Suprapubic skin (tissue), 4 donors: ENCODE data around the gene LANCL2. TPM values are rescaled to one million over a fixed set of nuclear protein-coding genes. Genes with fewer than 3 reads are reported as not detected.

Experiments used
- DNase-seq, 2 donors: peaks; one replicate each; pipeline ENCODE4 v3.0.0-alpha.2; 2019; ENCODE audit warnings: low spot score in 2 of 2
- H3K27ac ChIP-seq: fragments of 200-600 bp; sonication (generic); one replicate; pipeline ENCODE4 v1.5.1; 2019
- H3K27me3 ChIP-seq: fragments of 200-600 bp; sonication (generic); one replicate; pipeline ENCODE4 v1.5.1; 2019
- H3K36me3 ChIP-seq: fragments of 200-600 bp; sonication (generic); one replicate; pipeline ENCODE4 v1.5.1; 2019
- H3K4me1 ChIP-seq: fragments of 200-600 bp; sonication (generic); one replicate; pipeline ENCODE4 v1.5.1; 2019
- H3K4me3 ChIP-seq: fragments of 200-600 bp; sonication (generic); one replicate; pipeline ENCODE4 v1.5.1; 2019; ENCODE audit warnings: mild to moderate bottlenecking
- H3K9me3 ChIP-seq: fragments of 200-600 bp; sonication (generic); one replicate; pipeline ENCODE4 v1.5.1; 2019
- EP300 ChIP-seq: sonication (generic); formaldehyde crosslinking; IDR thresholded peaks from one replicate; pipeline ENCODE4 v1.6.1; 2017; ENCODE audit warnings: antibody characterized with exemption
- POLR2A ChIP-seq, 2 donors: fragments of 450-650 bp; IDR thresholded peaks; one replicate each; pipeline ENCODE4 v1.6.1; 2017; ENCODE audit warnings: antibody characterized with exemption in 2 of 2, mild to moderate bottlenecking in 2 of 2, moderate library complexity in 2 of 2
- POLR2AphosphoS5 ChIP-seq, 3 donors: sonication (generic); formaldehyde crosslinking; IDR thresholded peaks; one replicate each; pipeline ENCODE4 v1.6.1; 2017; ENCODE audit warnings: antibody characterized with exemption in 3 of 3
- WGBS: methylation state at CpG from one replicate; pipeline ENCODE4 v1.1.5; 2018; 5-methylcytosine and 5-hydroxymethylcytosine counted together
- total RNA-seq, 4 donors: library from RNA; depleted of rRNA; stranded (reverse); fragments of >200 nt; gene quantifications; one replicate each; pipeline ENCODE4 v1.1.0, GENCODE V29; 2016
- TF ChIP-seq, protein P1 (sequence below), 2 donors: fragments of 200-600 bp in 1 of 2; fragments of 450-650 bp in 1 of 2; sonication (generic) in 1 of 2; IDR thresholded peaks; one replicate each; pipeline ENCODE4 v1.5.1; 2016 to 2019; ENCODE audit warnings: antibody characterized with exemption in 2 of 2, mild to moderate bottlenecking in 1 of 2, moderate library complexity in 1 of 2

LANCL2 gene
- total RNA-seq, 4 donors from 2014 or later: 11.4 to 22.9 (median 17.7) TPM

DNA sequence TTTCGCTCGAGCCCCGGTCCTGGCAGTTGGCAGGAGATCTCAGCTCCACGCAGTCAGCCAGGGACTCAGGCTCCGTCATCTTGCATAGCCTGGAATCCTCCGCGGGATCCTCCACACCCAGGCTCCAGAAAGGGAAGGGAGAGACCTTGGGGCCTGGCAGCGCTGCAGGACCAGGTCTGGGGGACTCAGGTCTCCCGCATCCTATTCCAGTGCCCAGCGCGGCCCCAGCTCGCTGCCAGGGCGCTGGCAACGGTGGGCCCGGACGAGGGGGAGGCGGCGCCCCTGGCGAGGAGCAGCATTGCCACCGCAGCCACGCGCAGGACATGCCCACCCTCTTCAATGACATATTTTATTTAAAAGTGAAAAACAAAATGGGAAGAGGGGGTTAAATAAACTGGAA lies 83.4 kb downstream of the LANCL2 start:
- no peak for DNase-seq
- peaks cover 19% of the 10 kb centered on the region for H3K27me3 ChIP-seq
- TF ChIP-seq, protein P1, sequence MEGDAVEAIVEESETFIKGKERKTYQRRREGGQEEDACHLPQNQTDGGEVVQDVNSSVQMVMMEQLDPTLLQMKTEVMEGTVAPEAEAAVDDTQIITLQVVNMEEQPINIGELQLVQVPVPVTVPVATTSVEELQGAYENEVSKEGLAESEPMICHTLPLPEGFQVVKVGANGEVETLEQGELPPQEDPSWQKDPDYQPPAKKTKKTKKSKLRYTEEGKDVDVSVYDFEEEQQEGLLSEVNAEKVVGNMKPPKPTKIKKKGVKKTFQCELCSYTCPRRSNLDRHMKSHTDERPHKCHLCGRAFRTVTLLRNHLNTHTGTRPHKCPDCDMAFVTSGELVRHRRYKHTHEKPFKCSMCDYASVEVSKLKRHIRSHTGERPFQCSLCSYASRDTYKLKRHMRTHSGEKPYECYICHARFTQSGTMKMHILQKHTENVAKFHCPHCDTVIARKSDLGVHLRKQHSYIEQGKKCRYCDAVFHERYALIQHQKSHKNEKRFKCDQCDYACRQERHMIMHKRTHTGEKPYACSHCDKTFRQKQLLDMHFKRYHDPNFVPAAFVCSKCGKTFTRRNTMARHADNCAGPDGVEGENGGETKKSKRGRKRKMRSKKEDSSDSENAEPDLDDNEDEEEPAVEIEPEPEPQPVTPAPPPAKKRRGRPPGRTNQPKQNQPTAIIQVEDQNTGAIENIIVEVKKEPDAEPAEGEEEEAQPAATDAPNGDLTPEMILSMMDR (IDR thresholded peaks at IDR 0.05): no peak
- no peak for TF ChIP-seq POLR2A (IDR thresholded peaks at IDR 0.05)
- no peaks in the 10 kb centered on the region for H3K9me3 ChIP-seq
- H3K27ac ChIP-seq: no peak overlapping the region
- H3K4me1 ChIP-seq: peaks cover 5% of the 10 kb centered on the region
- 68% methylated on average over 22 of the region's 22 CpGs for WGBS
- no peak overlapping the region for H3K4me3 ChIP-seq
- no peaks in the 10 kb centered on the region for H3K36me3 ChIP-seq

- TF ChIP-seq POLR2A (IDR thresholded peaks at IDR 0.05) (no peak), EP300 (no peak), POLR2AphosphoS5 (IDR thresholded peaks at IDR 0.05) (no peak)
- TF ChIP-seq, protein P1 (IDR thresholded peaks at IDR 0.05): no peak
- peaks cover 19% of the 10 kb centered on the region for H3K27me3 ChIP-seq
- no peaks in the 10 kb centered on the region for H3K36me3 ChIP-seq
- H3K27ac ChIP-seq: no peak overlapping the region
- H3K4me1 ChIP-seq: peaks cover 5% of the 10 kb centered on the region
- H3K9me3 ChIP-seq: no peaks in the 10 kb centered on the region
- no peak for DNase-seq
- H3K4me3 ChIP-seq: no peak overlapping the region
- 38% methylated on average over 8 of the region's 56 CpGs for WGBS
Measured at GRCh38 chr7:55449205-55449991, 84.3 kb downstream of the LANCL2 start.

- Histone ChIP-seq H3K27ac (no peak overlapping the region), H3K27me3 (peaks cover 19% of the 10 kb centered on the region), H3K36me3 (no peaks in the 10 kb centered on the region), H3K4me1 (peaks cover 5% of the 10 kb centered on the region), H3K9me3 (peaks cover under 1% of the 10 kb centered on the region), H3K4me3 (no peak overlapping the region)
- 95% methylated on average over 8 of the region's 8 CpGs for WGBS
- TF ChIP-seq POLR2AphosphoS5 (IDR thresholded peaks at IDR 0.05): no peak
- DNase-seq: no peak
Measured at GRCh38 chr7:55449992-55450535, 84.9 kb downstream of the LANCL2 start.

DNA sequence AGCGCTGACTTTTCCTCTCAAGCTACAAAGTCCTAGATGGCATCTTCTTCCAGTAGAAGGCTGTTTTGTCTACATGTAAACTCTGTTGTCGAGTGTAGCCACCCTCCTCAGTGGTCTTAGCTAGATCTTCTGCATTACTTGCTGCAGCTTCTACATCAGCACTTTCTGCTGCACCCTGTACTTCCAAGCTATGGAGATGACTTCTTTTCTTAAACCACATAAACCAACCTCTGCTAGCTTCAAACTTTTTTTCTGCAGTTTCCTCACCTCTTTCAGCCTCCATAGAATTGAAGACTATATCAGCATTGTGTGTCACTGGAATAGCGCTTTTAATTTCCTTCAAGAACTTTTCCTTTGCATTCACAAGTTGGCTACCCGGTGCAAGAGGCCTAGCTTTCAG lies 87.8 kb downstream of the LANCL2 start:
- no peak overlapping the region for H3K27ac ChIP-seq
- no peak overlapping the region for H3K4me3 ChIP-seq
- TF ChIP-seq POLR2AphosphoS5 (IDR thresholded peaks at IDR 0.05) (no peak), EP300 (no peak), POLR2A (IDR thresholded peaks at IDR 0.05) (no peak)
- TF ChIP-seq, protein P1 (IDR thresholded peaks at IDR 0.05): no peak
- DNase-seq: no peak
- WGBS: 93% methylated on average over 4 of the region's 4 CpGs
- H3K36me3 ChIP-seq: no peaks in the 10 kb centered on the region
- H3K27me3 ChIP-seq: peaks cover 19% of the 10 kb centered on the region
- peaks cover 5% of the 10 kb centered on the region for H3K4me1 ChIP-seq
- peaks cover 6% of the 10 kb centered on the region for H3K9me3 ChIP-seq

DNA sequence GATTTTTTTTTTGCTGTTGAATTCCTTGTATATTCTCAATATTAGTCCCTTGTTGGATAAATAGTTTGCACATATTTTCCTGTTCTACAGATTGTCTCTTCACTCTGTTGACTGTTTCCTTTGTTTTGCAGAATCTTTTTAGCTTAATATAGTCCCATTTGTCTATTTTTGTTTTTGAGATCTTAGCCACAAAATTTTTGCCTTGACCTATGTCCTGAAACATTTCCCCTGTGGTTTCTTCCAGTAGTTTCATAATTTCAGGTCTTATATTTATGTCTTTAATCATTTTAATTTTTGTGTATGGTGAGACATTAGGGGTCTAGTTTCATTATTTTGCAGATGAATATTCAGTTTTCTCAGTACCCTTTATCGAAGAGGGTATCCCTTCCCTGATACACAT lies 92.7 kb downstream of the LANCL2 start:
- no peak for DNase-seq
- no peak overlapping the region for H3K4me3 ChIP-seq
- H3K4me1 ChIP-seq: no peaks in the 10 kb centered on the region
- no peaks in the 10 kb centered on the region for H3K36me3 ChIP-seq
- 94% methylated on average over 1 of the region's 1 CpG for WGBS
- H3K9me3 ChIP-seq: peaks cover 10% of the 10 kb centered on the region
- TF ChIP-seq, protein P1 (IDR thresholded peaks at IDR 0.05): no peak
- TF ChIP-seq POLR2A (IDR thresholded peaks at IDR 0.05): no peak
- TF ChIP-seq EP300: no peak
- no peak for TF ChIP-seq POLR2AphosphoS5 (IDR thresholded peaks at IDR 0.05)
- no peak overlapping the region for H3K27ac ChIP-seq
- H3K27me3 ChIP-seq: no peaks in the 10 kb centered on the region
